DND-41 (cell line): ENCODE measurements around the gene WDR73.

Source experiments
- ATAC-seq: fragments of 200-7000 bp; cut with Tn5 transposase; 3 replicates; pipeline ENCODE4 v1.9.1; 2021; ENCODE audit warnings: low read depth; ENCODE audit not compliant: insufficient read depth
- DNase-seq: peaks from one replicate; pipeline ENCODE4 v3.0.0-alpha.2; 2020
- H2AFZ ChIP-seq: 2 replicates; pipeline ENCODE4 v1.6.0; 2012; ENCODE audit warnings: low read depth, low read length
- H3K27ac ChIP-seq: 2 replicates; pipeline ENCODE4 v1.5.1; 2012; ENCODE audit warnings: low read length, inconsistent platforms
- H3K27me3 ChIP-seq: fragments of 200-600 bp; sonication (generic); 2 replicates; pipeline ENCODE4 v1.6.0; 2012; ENCODE audit warnings: low read length, mild to moderate bottlenecking, inconsistent platforms; ENCODE audit not compliant: insufficient read depth, poor library complexity
- H3K36me3 ChIP-seq: 2 replicates; pipeline ENCODE4 v1.5.1; 2012; ENCODE audit warnings: low read length, inconsistent platforms; ENCODE audit not compliant: insufficient read depth
- H3K4me1 ChIP-seq: 2 replicates; pipeline ENCODE4 v1.5.1; 2012; ENCODE audit warnings: mild to moderate bottlenecking, low read length; ENCODE audit not compliant: insufficient read depth
- H3K4me2 ChIP-seq: 2 replicates; pipeline ENCODE4 v1.6.0; 2012; ENCODE audit warnings: mild to moderate bottlenecking, moderate library complexity, low read length, inconsistent platforms; ENCODE audit not compliant: insufficient read depth
- H3K4me3 ChIP-seq, 2 experiments: fragments of 200-600 bp in 1 of 2; shearing (Covaris generic) in 1 of 2; 2 replicates each; pipeline ENCODE4 v1.5.1; 2012 to 2016; ENCODE audit warnings: inconsistent platforms in 2 of 2, low read length in 2 of 2, mild to moderate bottlenecking in 2 of 2, low read depth in 1 of 2, moderate library complexity in 1 of 2
- H3K79me2 ChIP-seq: 2 replicates; pipeline ENCODE4 v1.6.0; 2012; ENCODE audit warnings: low read length, inconsistent platforms; ENCODE audit not compliant: insufficient read depth
- H3K9ac ChIP-seq: 2 replicates; pipeline ENCODE4 v1.6.0; 2012; ENCODE audit warnings: low read depth, mild to moderate bottlenecking, inconsistent platforms, low read length, moderate library complexity
- H3K9me3 ChIP-seq: 2 replicates; pipeline ENCODE4 v1.5.1; 2012; ENCODE audit warnings: low read length, moderate library complexity, mild to moderate bottlenecking, inconsistent platforms; ENCODE audit not compliant: insufficient read depth, severe bottlenecking
- H4K20me1 ChIP-seq: 2 replicates; pipeline ENCODE4 v1.6.0; 2012; ENCODE audit warnings: low read length; ENCODE audit not compliant: insufficient read depth
- CTCF ChIP-seq: IDR thresholded peaks from 2 replicates; pipeline ENCODE4 v1.5.1; 2012; ENCODE audit warnings: borderline replicate concordance, low read length, moderate library complexity, mild to moderate bottlenecking; ENCODE audit not compliant: poor library complexity, severe bottlenecking; ENCODE audit errors: extremely low read depth
- EZH2 ChIP-seq: IDR thresholded peaks from 3 replicates; pipeline ENCODE4 v1.6.1; 2012; ENCODE audit warnings: borderline replicate concordance, low read depth, mild to moderate bottlenecking, moderate library complexity, low read length, inconsistent platforms; ENCODE audit not compliant: severe bottlenecking

WDR73 gene

GRCh38 chr15:84699538-84700191 is 45.6 kb upstream of the WDR73 start:
- Histone ChIP-seq H3K79me2 (peaks cover 97% of the 10 kb centered on the region), H3K27ac (no peak overlapping the region), H3K9ac (no peak overlapping the region), H3K9me3 (no peaks in the 10 kb centered on the region), H2AFZ (no peak overlapping the region), H3K4me1 (no peaks in the 10 kb centered on the region), H4K20me1 (peaks cover 26% of the 10 kb centered on the region; the same call in 1 of the 2 replicates), H3K36me3 (peaks cover 8% of the 10 kb centered on the region; the same call in 1 of the 2 replicates), H3K27me3 (no peaks in the 10 kb centered on the region), H3K4me2 (no peak overlapping the region), H3K4me3 (no peak overlapping the region)
- ATAC-seq (no peak), DNase-seq (no peak)
- TF ChIP-seq CTCF: no peak
- TF ChIP-seq EZH2: no peak

GRCh38 chr15:84697236-84697990 is 43.3 kb upstream of the WDR73 start:
- peaks cover 96% of the 10 kb centered on the region for H3K79me2 ChIP-seq
- no peak overlapping the region for H2AFZ ChIP-seq
- no peak overlapping the region for H3K27ac ChIP-seq
- no peaks in the 10 kb centered on the region for H3K4me1 ChIP-seq
- H3K4me3 ChIP-seq: no peak overlapping the region
- DNase-seq (no peak), ATAC-seq (no peak)
- H3K27me3 ChIP-seq: no peaks in the 10 kb centered on the region
- H3K9me3 ChIP-seq: no peaks in the 10 kb centered on the region
- peaks cover 12% of the 10 kb centered on the region; the same call in 1 of the 2 replicates for H4K20me1 ChIP-seq
- H3K36me3 ChIP-seq: no peaks in the 10 kb centered on the region
- H3K9ac ChIP-seq: no peak overlapping the region
- TF ChIP-seq EZH2 (no peak), CTCF (no peak)
- H3K4me2 ChIP-seq: no peak overlapping the region

- Histone ChIP-seq H3K27ac (no peak overlapping the region), H3K4me3 (no peak overlapping the region), H4K20me1 (peaks cover 12% of the 10 kb centered on the region; the same call in 1 of the 2 replicates), H3K9me3 (no peaks in the 10 kb centered on the region), H3K4me1 (no peaks in the 10 kb centered on the region), H3K27me3 (no peaks in the 10 kb centered on the region), H3K79me2 (peaks cover 96% of the 10 kb centered on the region), H2AFZ (no peak overlapping the region), H3K4me2 (no peak overlapping the region), H3K9ac (no peak overlapping the region), H3K36me3 (no peaks in the 10 kb centered on the region)
- no peak for ATAC-seq
- DNase-seq: no peak
- TF ChIP-seq CTCF (no peak), EZH2 (no peak)
Observed at GRCh38 chr15:84696757-84697156, 42.7 kb upstream of the WDR73 start.
